ENCODE measurements around the gene ALPL.

GRCh38 chr1:21522525-21523038 lies 13.4 kb downstream of the ALPL start:
- TF ChIP-seq CTCF (IDR thresholded peaks at IDR 0.05) (no peak), POLR2AphosphoS5 (IDR thresholded peaks at IDR 0.05) (no peak)

Data from prostate gland (tissue), 2 donors.